B cell (primary cell): ENCODE measurements around the gene KIF23. TPM values are rescaled to one million over a fixed set of nuclear protein-coding genes. Genes with fewer than 3 reads are reported as not detected.
A peak's percentile ranks its signal among the peaks of the same experiment; 100 is the strongest.

Source experiments
- ATAC-seq: fragments of 200-7000 bp; cut with Tn5 transposase; one replicate; pipeline ENCODE4 v1.10.0; 2021; ENCODE audit warnings: low read depth, mild to moderate bottlenecking, moderate number of reproducible peaks, moderate library complexity
- CTCF ChIA-PET: fragments of 350-600 bp; sonication (Branson Sonifier 250); formaldehyde crosslinking; loops from one replicate; lab custom pipeline; 2021; ENCODE audit warnings: antibody characterized with exemption, inconsistent platforms; lab: Charles Lee
- POLR2A ChIA-PET: fragments of 350-600 bp; sonication (Branson Sonifier 250); formaldehyde crosslinking; loops from one replicate; lab custom pipeline; 2021; ENCODE audit warnings: antibody characterized with exemption; lab: Charles Lee
- DNase-seq: peaks from one replicate; pipeline ENCODE4 v3.0.0; 2013
- H2AFZ ChIP-seq: 2 replicates; pipeline ENCODE4 v1.6.1; 2012; ENCODE audit warnings: mild to moderate bottlenecking, low read depth, low read length; ENCODE audit not compliant: insufficient read depth, poor library complexity, severe bottlenecking
- H3K27ac ChIP-seq, 2 donors: 1 replicate in 1 of 2; 2 replicates in 1 of 2; pipeline ENCODE4 v1.5.1; 2012 to 2013; ENCODE audit warnings: low read length in 2 of 2, mild to moderate bottlenecking in 2 of 2, moderate library complexity in 1 of 2
- H3K27me3 ChIP-seq, 4 experiments: fragments of 200-600 bp in 1 of 4; sonication (generic) in 1 of 4; replicated peaks in 1 of 4; 1 replicate in 2 of 4; 2 replicates in 2 of 4; pipeline versions ENCODE4 v1.6.1 to v1.7.0; 2013 to 2016; ENCODE audit warnings: low read length in 3 of 4, mild to moderate bottlenecking in 2 of 4, mixed read lengths in 1 of 4, moderate library complexity in 1 of 4; ENCODE audit not compliant: insufficient read depth in 4 of 4, control insufficient read depth in 3 of 4; ENCODE audit errors: control extremely low read depth in 1 of 4
- H3K36me3 ChIP-seq, 2 experiments: replicated peaks in 1 of 2; 1 replicate in 1 of 2; 2 replicates in 1 of 2; pipeline versions ENCODE4 v1.6.1 to v1.7.1; 2013; ENCODE audit warnings: low read length in 1 of 2; ENCODE audit not compliant: insufficient read depth in 2 of 2, control insufficient read depth in 1 of 2; ENCODE audit errors: control extremely low read depth in 1 of 2, extremely low read depth in 1 of 2
- H3K4me1 ChIP-seq, 2 donors: fragments of 200-600 bp in 1 of 2; sonication (generic) in 1 of 2; 1 replicate in 1 of 2; 2 replicates in 1 of 2; pipeline versions ENCODE4 v1.5.1 to v1.6.1; 2013 to 2017; ENCODE audit warnings: low read length in 2 of 2; ENCODE audit not compliant: control insufficient read depth in 2 of 2, insufficient read depth in 2 of 2
- H3K4me2 ChIP-seq: replicated peaks from 2 replicates; pipeline ENCODE3; 2012; ENCODE audit warnings: mild to moderate bottlenecking, low read depth, low read length; ENCODE audit not compliant: poor library complexity, severe bottlenecking
- H3K4me3 ChIP-seq, 5 experiments: fragments of 200-600 bp in 1 of 5; sonication (generic) in 1 of 5; 1 replicate in 3 of 5; 2 replicates in 2 of 5; pipeline versions ENCODE4 v1.5.1 to v1.7.0; 2011 to 2016; ENCODE audit warnings: low read length in 4 of 5, mild to moderate bottlenecking in 4 of 5, low read depth in 2 of 5, control low read depth in 1 of 5, moderate library complexity in 1 of 5; ENCODE audit not compliant: insufficient read depth in 1 of 5; ENCODE audit errors: control extremely low read depth in 1 of 5, extremely low read depth in 1 of 5
- H3K79me2 ChIP-seq: fragments of 200-600 bp; sonication (generic); one replicate; pipeline ENCODE4 v1.6.0; 2016; ENCODE audit warnings: low read length; ENCODE audit not compliant: control insufficient read depth, insufficient read depth
- H3K9ac ChIP-seq: fragments of 200-600 bp; sonication (generic); 2 replicates; pipeline ENCODE4 v1.6.1; 2017; ENCODE audit warnings: mild to moderate bottlenecking, low read length, moderate library complexity
- H3K9me3 ChIP-seq, 3 donors: one replicate each; pipeline versions ENCODE4 v1.6.1 to v1.7.1; 2013; ENCODE audit warnings: low read length in 2 of 3; ENCODE audit not compliant: control insufficient read depth in 2 of 3, insufficient read depth in 1 of 3; ENCODE audit errors: control extremely low read depth in 1 of 3
- H4K20me1 ChIP-seq: 2 replicates; pipeline ENCODE4 v1.6.0; 2012; ENCODE audit warnings: mild to moderate bottlenecking, low read length; ENCODE audit not compliant: insufficient read depth, control insufficient read depth, poor library complexity, severe bottlenecking
- H3K27ac Mint-ChIP-seq: one replicate; pipeline ENCODE4 v1.8.0; 2021; ENCODE audit warnings: mixed read lengths
- H3K27me3 Mint-ChIP-seq: one replicate; pipeline ENCODE4 v1.8.0; 2021; ENCODE audit warnings: mixed read lengths
- H3K4me1 Mint-ChIP-seq: one replicate; pipeline ENCODE4 v1.8.0; 2021; ENCODE audit warnings: mixed read lengths
- H3K4me3 Mint-ChIP-seq: one replicate; pipeline ENCODE4 v1.8.0; 2021; ENCODE audit warnings: mixed read lengths
- H3K9me3 Mint-ChIP-seq: one replicate; pipeline ENCODE4 v1.8.0; 2022; ENCODE audit warnings: mixed read lengths; ENCODE audit not compliant: insufficient read depth
- CTCF ChIP-seq: fragments of 200-600 bp; IDR thresholded peaks from one replicate; pipeline ENCODE4 v1.8.0; 2022; ENCODE audit warnings: antibody characterized with exemption, mild to moderate bottlenecking
- EZH2 ChIP-seq: IDR thresholded peaks from 2 replicates; pipeline ENCODE4 v1.6.1; 2012; ENCODE audit warnings: borderline replicate concordance, low read depth, mild to moderate bottlenecking, moderate library complexity, low read length; ENCODE audit not compliant: insufficient read depth, poor library complexity, severe bottlenecking
- WGBS: methylation state at CpG from one replicate; pipeline ENCODE4 v1.1.5; 2013; ENCODE audit warnings: missing lambda C conversion rate; ENCODE audit not compliant: insufficient coverage; 5-methylcytosine and 5-hydroxymethylcytosine counted together
- intact Hi-C: fragments of 100-400 bp; cut with micrococcal nuclease; formaldehyde crosslinking; loops from one replicate; pipeline ENCODE4 v1.10.0; 2022
- polyA minus RNA-seq: library from RNA; depleted of rRNA, polyadenylated mRNA; stranded (reverse); fragments of >200 nt; gene quantifications from 2 replicates; pipeline ENCODE4 v1.2.3, GENCODE V29; 2012
- polyA plus RNA-seq: library from polyadenylated mRNA; depleted of rRNA; stranded (reverse); fragments of >200 nt; gene quantifications from 2 replicates; pipeline ENCODE4 v1.2.3, GENCODE V29; 2012
- total RNA-seq, 2 donors: library from RNA; stranded (reverse); fragments of 120-200 nt in 1 of 2; gene quantifications; 1 replicate in 1 of 2; 2 replicates in 1 of 2; pipeline versions ENCODE4 v1.2.3 to v1.2.4, GENCODE V29; 2013 to 2022

The KIF23 gene
- total RNA-seq (0.30 and 0.41 TPM in 2 replicates), polyA plus RNA-seq (0.34 and 0.81 TPM in 2 replicates), polyA minus RNA-seq (0.64 and 0.94 TPM in 2 replicates)
- 0.77 TPM for total RNA-seq (2013)

GRCh38 chr15:69413822-69414700 is at the start of gene KIF23:
TSS of gene KIF23 (plus strand) at chr15:69414349. CDS start at chr15:69414466, 117 bp downstream.
- H3K4me1 ChIP-seq = peaks cover 5 to 9% of the 10 kb centered on the region in 2 donors
- peaks cover 8% of the 10 kb centered on the region for H3K79me2 ChIP-seq
- no peaks in the 10 kb centered on the region for H3K36me3 ChIP-seq
- H3K9me3 Mint-ChIP-seq = no peaks in the 10 kb centered on the region
- peak within 1 kb of the TSS; percentile 93 for H3K4me3 Mint-ChIP-seq
- H2AFZ ChIP-seq = peak within 1 kb of the TSS; percentile 93
- no peaks in the 10 kb centered on the region for H4K20me1 ChIP-seq
- TF ChIP-seq EZH2 (no peak), CTCF (no peak)
- intact Hi-C loops = loop anchor here (1.0 to 10.0 kb wide), 4 partner anchors 38 to 1351 kb away; partner anchors contain the start of genes GLCE, RPLP1 and UACA
- under 1% methylated on average over 72 of the region's 78 CpGs for WGBS
- peak within 1 kb of the TSS; percentile 96 for H3K4me2 ChIP-seq
- peaks cover 16% of the 10 kb centered on the region for H3K27me3 Mint-ChIP-seq
- peak within 1 kb of the TSS; percentile 58 to 80 (median 70) for H3K4me3 ChIP-seq
- DNase-seq (peak; percentile 94), ATAC-seq (peak; percentile 96)
- no peaks in the 10 kb centered on the region for H3K9me3 ChIP-seq
- H3K27ac ChIP-seq = no peak within 1 kb of the TSS
- H3K27ac Mint-ChIP-seq = peak within 1 kb of the TSS; percentile 62
- POLR2A ChIA-PET = interaction anchor here (0.6 to 1.6 kb wide), 3 partner anchors 38 to 595 kb away, joined by 3 to 12 read pairs (median 3); partner anchors contain the start of gene RPLP1
- peaks cover 13% of the 10 kb centered on the region for H3K4me1 Mint-ChIP-seq
- H3K9ac ChIP-seq = peak within 1 kb of the TSS; percentile 68
- CTCF ChIA-PET = interaction anchor here (1.2 to 2.9 kb wide), 4 partner anchors 19 to 51 kb away, joined by 4 to 9 read pairs (median 4); partner anchors contain the start of gene RPLP1
- peaks cover 0 to 8% (median 2%) of the 10 kb centered on the region in 4 experiments for H3K27me3 ChIP-seq
